ENCODE data around the gene MPPE1. TPM values are rescaled to one million over a fixed set of nuclear protein-coding genes. Genes with fewer than 3 reads are reported as not detected.

Gene MPPE1
- total and polyA plus RNA-seq, 12 donors, result 18.3 to 45.9 (median 34.1) TPM

GRCh38 chr18:11944786-11945185 is 36.7 kb upstream of the MPPE1 start:
- H3K9me3 ChIP-seq, result no peaks in the 10 kb centered on the region
- H3K27me3 ChIP-seq, result no peaks in the 10 kb centered on the region
- peaks cover 0 to 24% (median 15%) of the 10 kb centered on the region in 9 donors for H3K4me1 ChIP-seq
- TF ChIP-seq CTCF (IDR thresholded peaks at IDR 0.05), result no peak
- no peak for DNase-seq
- no peaks in the 10 kb centered on the region for H3K36me3 ChIP-seq
- no peak overlapping the region for H3K4me3 ChIP-seq
- intact Hi-C loops (cut with DNase I), result loop anchor here in 3 of 10 donors (2.0 to 5.0 kb wide), 3 partner anchors 37 to 94 kb away; partner anchors contain the start of genes IMPA2 (in 1 of the 3) and MPPE1 (in 1 of the 3)
- H3K27ac ChIP-seq, result no peak overlapping the region
- ATAC-seq, result no peak
- WGBS, 2 donors, result 81 to 96% methylated on average over 5 of the region's 5 CpGs

DNA sequence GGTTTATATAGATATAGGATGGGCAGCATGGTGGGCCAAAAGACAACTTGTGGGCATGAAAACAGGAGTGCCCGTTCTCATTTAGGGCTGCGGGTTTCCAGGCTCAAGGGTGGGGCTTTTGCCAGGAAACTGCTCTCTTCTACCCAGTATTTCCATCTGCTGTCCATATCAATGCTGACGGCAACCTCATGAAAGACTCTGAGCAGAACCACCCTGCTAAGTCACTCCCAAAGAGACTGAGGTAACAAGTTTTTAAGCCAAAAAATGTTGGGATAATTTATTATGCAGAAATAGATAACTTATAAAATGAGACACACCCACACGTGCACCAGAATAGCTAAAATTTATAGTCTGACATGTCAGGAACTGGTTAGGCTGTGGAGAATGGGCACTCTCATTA is 36.1 kb upstream of the MPPE1 start:
- Histone ChIP-seq H3K27me3 (no peaks in the 10 kb centered on the region), H3K27ac (no peak overlapping the region), H3K36me3 (no peaks in the 10 kb centered on the region), H3K4me1 (peaks cover 0 to 24% (median 15%) of the 10 kb centered on the region in 9 donors), H3K4me3 (no peak overlapping the region), H3K9me3 (no peaks in the 10 kb centered on the region)
- no peak for DNase-seq
- WGBS, 2 donors, result 88 to 92% methylated on average over 4 of the region's 4 CpGs
- intact Hi-C loops (cut with DNase I), result loop anchor here in 1 of 10 donors (2.0 kb wide), 1 partner anchor 95 kb away; no protein-coding TSS in a partner anchor
- TF ChIP-seq CTCF (IDR thresholded peaks at IDR 0.05), result no peak
- ATAC-seq, result no peak

- ATAC-seq (no peak), DNase-seq (no peak)
- H3K9me3 ChIP-seq, result no peaks in the 10 kb centered on the region
- H3K36me3 ChIP-seq, result no peaks in the 10 kb centered on the region
- intact Hi-C loops (cut with DNase I), result no loop called here
- no peak overlapping the region for H3K27ac ChIP-seq
- no peak for TF ChIP-seq CTCF (IDR thresholded peaks at IDR 0.05)
- H3K27me3 ChIP-seq, result no peaks in the 10 kb centered on the region
- H3K4me3 ChIP-seq, result no peak overlapping the region
- H3K4me1 ChIP-seq, result peaks cover 0 to 24% (median 15%) of the 10 kb centered on the region in 9 donors
- WGBS, 2 donors, result 86 to 87% methylated on average over 6 of the region's 6 CpGs
These were observed 35.4 kb upstream of the MPPE1 start for GRCh38 chr18:11943551-11943950.

DNA sequence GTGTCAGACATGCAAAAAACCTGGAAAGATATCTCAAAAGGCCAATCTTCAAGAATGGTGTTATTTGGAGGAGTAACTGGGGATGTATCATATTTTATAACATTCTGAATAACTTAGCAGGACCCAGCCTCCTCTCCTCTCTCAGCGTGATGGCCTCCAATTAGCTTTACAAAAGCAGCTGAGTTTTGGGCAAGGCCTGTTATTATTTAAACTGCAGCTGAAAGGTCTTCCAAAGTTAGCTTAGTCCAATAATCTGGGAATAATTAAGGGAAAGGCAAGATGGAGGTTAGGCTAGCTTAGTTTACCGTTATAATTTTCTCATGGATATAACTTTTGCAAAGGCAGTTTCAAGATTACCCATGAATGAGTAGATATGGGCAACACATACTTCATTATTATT is 32.8 kb upstream of the MPPE1 start:
- TF ChIP-seq CTCF (IDR thresholded peaks at IDR 0.05), result no peak
- Histone ChIP-seq H3K36me3 (no peaks in the 10 kb centered on the region), H3K4me3 (no peak overlapping the region), H3K9me3 (no peaks in the 10 kb centered on the region), H3K27ac (no peak overlapping the region), H3K27me3 (no peaks in the 10 kb centered on the region), H3K4me1 (peaks cover 0 to 11% (median under 1%) of the 10 kb centered on the region in 9 donors)
- ATAC-seq (no peak), DNase-seq (no peak)
- 89 to 95% methylated on average over 2 of the region's 2 CpGs for WGBS, 2 donors
- intact Hi-C loops (cut with DNase I), result no loop called here

Data from heart right ventricle (tissue), 16 donors.